HEK293 (cell line): ENCODE measurements around the gene NEGR1.

Source experiments
- CTCF ChIA-PET: fragments of 350-600 bp; formaldehyde crosslinking; extraction: SDS; loops from one replicate; lab custom pipeline; 2021; ENCODE audit warnings: antibody characterized with exemption; lab: Yijun Ruan, JAX
- POLR2A ChIA-PET: fragments of 300-600 bp; formaldehyde crosslinking; extraction: SDS; loops from one replicate; lab custom pipeline; 2020; ENCODE audit warnings: antibody characterized with exemption, inconsistent platforms; lab: Yijun Ruan, JAX
- H3K27ac ChIP-seq: fragments of 200-500 bp; sonication (Bioruptor generic); 2 replicates; pipeline ENCODE4 v1.5.1; 2014; ENCODE audit warnings: low read depth, low read length, control low read depth, inconsistent platforms; ENCODE audit errors: extremely low read depth
- H3K36me3 ChIP-seq, 2 experiments: fragments of 200-500 bp in 1 of 2; sonication (Bioruptor generic) in 1 of 2; 1 replicate in 1 of 2; 2 replicates in 1 of 2; pipeline ENCODE4 v1.5.1; 2014 to 2017; ENCODE audit warnings: inconsistent platforms in 2 of 2, low read length in 2 of 2; ENCODE audit not compliant: control insufficient read depth in 2 of 2, insufficient read depth in 1 of 2
- H3K4me1 ChIP-seq: fragments of 200-500 bp; sonication (Bioruptor generic); 2 replicates; pipeline ENCODE4 v1.5.1; 2014; ENCODE audit warnings: mild to moderate bottlenecking, low read length, inconsistent platforms; ENCODE audit not compliant: control insufficient read depth, insufficient read depth
- H3K4me3 ChIP-seq: 2 replicates; pipeline ENCODE4 v1.5.1; 2011; ENCODE audit warnings: low read depth, mild to moderate bottlenecking, control low read depth, low read length, moderate library complexity
- H3K9me3 ChIP-seq: fragments of 200-500 bp; sonication (Bioruptor generic); 2 replicates; pipeline ENCODE4 v1.5.1; 2014; ENCODE audit warnings: low read depth, low read length, inconsistent platforms; ENCODE audit not compliant: control insufficient read depth, insufficient read depth
- AEBP2 ChIP-seq: fragments of 450-650 bp; formaldehyde crosslinking; IDR thresholded peaks from 2 replicates; pipeline ENCODE4 v1.5.1; 2016; ENCODE audit warnings: missing biosample characterization, missing genetic modification characterization, borderline replicate concordance
- BCL11B ChIP-seq: fragments of 450-650 bp; formaldehyde crosslinking; IDR thresholded peaks from 2 replicates; pipeline ENCODE4 v1.5.1; 2016; ENCODE audit warnings: low read depth, missing biosample characterization, missing genetic modification characterization
- GLI4 ChIP-seq: fragments of 450-650 bp; formaldehyde crosslinking; IDR thresholded peaks from 2 replicates; pipeline ENCODE4 v1.5.1; 2016; ENCODE audit warnings: missing biosample characterization, missing genetic modification characterization
- HOXD13 ChIP-seq: sonication (generic); formaldehyde crosslinking; IDR thresholded peaks from 2 replicates; pipeline ENCODE4 v1.8.0; 2022; ENCODE audit warnings: missing genetic modification reagents, borderline replicate concordance
- MYNN ChIP-seq: fragments of 450-650 bp; formaldehyde crosslinking; IDR thresholded peaks from 2 replicates; pipeline ENCODE4 v1.5.1; 2016; ENCODE audit warnings: missing biosample characterization, missing genetic modification characterization, borderline replicate concordance
- SCRT1 ChIP-seq: fragments of 450-650 bp; formaldehyde crosslinking; IDR thresholded peaks from 2 replicates; pipeline ENCODE4 v1.5.1; 2016; ENCODE audit warnings: missing biosample characterization, missing genetic modification characterization, borderline replicate concordance
- ZBTB1 ChIP-seq: fragments of 450-650 bp; formaldehyde crosslinking; IDR thresholded peaks from 2 replicates; pipeline ENCODE4 v1.5.1; 2016; ENCODE audit warnings: missing biosample characterization, missing genetic modification characterization
- ZBTB17 ChIP-seq: fragments of 450-650 bp; formaldehyde crosslinking; IDR thresholded peaks from 2 replicates; pipeline ENCODE4 v1.5.1; 2016; ENCODE audit warnings: missing biosample characterization, missing genetic modification characterization
- ZNF146 ChIP-seq: fragments of 450-650 bp; formaldehyde crosslinking; IDR thresholded peaks from 2 replicates; pipeline ENCODE4 v1.5.1; 2016; ENCODE audit warnings: missing biosample characterization, missing genetic modification characterization
- ZNF19 ChIP-seq: fragments of 450-650 bp; formaldehyde crosslinking; IDR thresholded peaks from 2 replicates; pipeline ENCODE4; 2016; ENCODE audit warnings: missing biosample characterization, missing genetic modification characterization, low read depth
- ZNF202 ChIP-seq: fragments of 450-650 bp; formaldehyde crosslinking; IDR thresholded peaks from 2 replicates; pipeline ENCODE4 v1.5.1; 2016; ENCODE audit warnings: missing biosample characterization, missing genetic modification characterization, borderline replicate concordance
- ZNF239 ChIP-seq: fragments of 450-650 bp; formaldehyde crosslinking; IDR thresholded peaks from 2 replicates; pipeline ENCODE4 v1.5.1; 2016; ENCODE audit warnings: missing biosample characterization, missing genetic modification characterization
- ZNF26 ChIP-seq: fragments of 450-650 bp; formaldehyde crosslinking; IDR thresholded peaks from 2 replicates; pipeline ENCODE4 v1.5.1; 2016; ENCODE audit warnings: missing biosample characterization, missing genetic modification characterization
- ZNF555 ChIP-seq: fragments of 450-650 bp; formaldehyde crosslinking; conservative IDR thresholded peaks from 2 replicates; pipeline ENCODE4 v1.5.1; 2017; ENCODE audit warnings: missing biosample characterization, mild to moderate bottlenecking, missing genetic modification characterization, inconsistent platforms
- ZNF571 ChIP-seq: fragments of 450-650 bp; formaldehyde crosslinking; IDR thresholded peaks from 2 replicates; pipeline ENCODE4 v1.5.0; 2017; ENCODE audit warnings: missing biosample characterization, missing genetic modification characterization
- ZNF585B ChIP-seq: fragments of 450-650 bp; formaldehyde crosslinking; IDR thresholded peaks from 2 replicates; pipeline ENCODE4 v1.5.1; 2016; ENCODE audit warnings: missing biosample characterization, missing genetic modification characterization
- ZNF610 ChIP-seq: fragments of 450-650 bp; formaldehyde crosslinking; IDR thresholded peaks from 2 replicates; pipeline ENCODE4 v1.5.1; 2016; ENCODE audit warnings: missing biosample characterization, missing genetic modification characterization, borderline replicate concordance
- ZNF701 ChIP-seq: fragments of 450-650 bp; formaldehyde crosslinking; IDR thresholded peaks from 2 replicates; pipeline ENCODE4 v1.5.1; 2016; ENCODE audit warnings: missing biosample characterization, missing genetic modification characterization
- ZNF792 ChIP-seq: fragments of 450-650 bp; formaldehyde crosslinking; IDR thresholded peaks from 2 replicates; pipeline ENCODE4 v1.5.1; 2016; ENCODE audit warnings: missing biosample characterization, missing genetic modification characterization
- ZNF843 ChIP-seq: fragments of 450-650 bp; formaldehyde crosslinking; IDR thresholded peaks from 2 replicates; pipeline ENCODE4 v1.5.1; 2016; ENCODE audit warnings: missing biosample characterization, missing genetic modification characterization

The NEGR1 gene

GRCh38 chr1:71630073-71630472, 652.3 kb downstream of the NEGR1 start (continued):
- TF ChIP-seq AEBP2 (tag by site-specific recombination) (no peak), MYNN (tag by site-specific recombination) (no peak), ZNF610 (tag by site-specific recombination) (no peak), ZNF843 (tag by site-specific recombination) (no peak), ZNF555 (no peak), ZNF239 (no peak), ZNF571 (tag by site-specific recombination) (no peak), ZNF26 (tag by site-specific recombination) (no peak), ZNF19 (tag by site-specific recombination) (no peak)

- Histone ChIP-seq H3K4me3 (no peak overlapping the region), H3K27ac (no peak overlapping the region), H3K9me3 (no peaks in the 10 kb centered on the region), H3K4me1 (no peaks in the 10 kb centered on the region), H3K36me3 (no peaks in the 10 kb centered on the region)
- CTCF ChIA-PET, result interaction anchor here (0.5 kb wide), 1 partner anchor 51 kb away, joined by 3 read pairs; no protein-coding TSS in a partner anchor
- TF ChIP-seq ZNF610 (tag by site-specific recombination), result no peak
- TF ChIP-seq ZNF701 (tag by site-specific recombination), result no peak
- TF ChIP-seq ZBTB17, result no peak
- TF ChIP-seq ZNF792 (tag by site-specific recombination), result no peak
- POLR2A ChIA-PET, result no interaction called here
These were observed 657.3 kb downstream of the NEGR1 start for GRCh38 chr1:71625004-71625403.

- CTCF ChIA-PET, result no interaction called here
- H3K36me3 ChIP-seq, result no peaks in the 10 kb centered on the region
- TF ChIP-seq ZNF239, result no peak
- no peak for TF ChIP-seq HOXD13 (CRISPR knock-in tag)
- TF ChIP-seq BCL11B, result no peak
- TF ChIP-seq SCRT1 (tag by site-specific recombination), result no peak
- TF ChIP-seq ZNF202 (tag by site-specific recombination), result no peak
- TF ChIP-seq ZBTB1 (tag by site-specific recombination), result no peak
- no peak for TF ChIP-seq ZNF585B (tag by site-specific recombination)
- no peak for TF ChIP-seq GLI4 (tag by site-specific recombination)
- TF ChIP-seq ZNF146 (tag by site-specific recombination), result no peak
- no peak for TF ChIP-seq ZNF26 (tag by site-specific recombination)
- TF ChIP-seq, all 188 proteins: peak for 0
- Histone ChIP-seq H3K27ac (no peak overlapping the region), H3K9me3 (no peaks in the 10 kb centered on the region), H3K4me3 (no peak overlapping the region), H3K4me1 (no peaks in the 10 kb centered on the region)
- POLR2A ChIA-PET, result no interaction called here
These were observed 658.5 kb downstream of the NEGR1 start for GRCh38 chr1:71623888-71624287.
